Erythroblast (primary cell): ENCODE results near the gene PGC.

ENCODE experiments used
- GATA1 ChIP-seq: IDR thresholded peaks from 2 replicates; pipeline ENCODE4 v1.6.1; 2011; ENCODE audit warnings: low read depth, mild to moderate bottlenecking, control low read depth, low read length, moderate library complexity
- POLR2A ChIP-seq: IDR thresholded peaks from 2 replicates; pipeline ENCODE4 v1.6.1; 2011; ENCODE audit warnings: mild to moderate bottlenecking, low read length

DNA sequence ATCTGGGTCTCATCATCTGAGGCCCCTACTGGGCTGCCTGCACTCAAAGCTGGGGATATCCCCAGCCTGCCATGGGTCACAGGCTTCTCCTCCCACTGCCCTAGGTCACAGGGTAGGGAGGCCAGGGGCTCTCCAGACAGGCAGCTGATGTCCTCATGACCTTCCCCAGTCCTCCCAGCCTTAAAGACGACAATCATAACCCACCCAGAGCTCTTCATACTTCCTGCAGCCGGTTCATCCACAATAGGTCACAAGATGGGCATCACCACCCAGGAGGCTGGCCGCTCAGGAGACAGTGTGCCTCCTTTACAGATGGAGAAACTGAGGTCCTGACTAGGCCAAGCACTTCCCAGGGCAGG lies 27.0 kb downstream of the PGC start:
- TF ChIP-seq POLR2A (no peak), GATA1 (no peak)
